ENCODE measurements around the gene CNN2.

- TF ChIP-seq CTCF (IDR thresholded peaks at IDR 0.05) (no peak), ZFX (IDR thresholded peaks at IDR 0.05; ENCODE audit: borderline replicate concordance) (no peak)
These were observed 31.7 kb downstream of the CNN2 start for GRCh38 chr19:1058112-1058511.
